Liver (tissue), 9 donors: ENCODE data around the gene CCN2. TPM values are rescaled to one million over a fixed set of nuclear protein-coding genes. Genes with fewer than 3 reads are reported as not detected.

Experiments
- DNase-seq: peaks from one replicate; pipeline ENCODE4 v3.0.0-alpha.2; 2017; ENCODE audit warnings: low spot score
- H3K27ac ChIP-seq, 2 donors: one replicate each; pipeline ENCODE4 v1.7.0; 2013; ENCODE audit warnings: inconsistent platforms in 2 of 2, low read length in 2 of 2, control low read depth in 1 of 2, low read depth in 1 of 2, mild to moderate bottlenecking in 1 of 2
- H3K27me3 ChIP-seq, 4 donors: one replicate each; pipeline versions ENCODE4 v1.6.1 to v1.7.0; 2013; ENCODE audit warnings: low read length in 3 of 4, inconsistent platforms in 1 of 4, mild to moderate bottlenecking in 1 of 4, moderate library complexity in 1 of 4; ENCODE audit not compliant: control insufficient read depth in 4 of 4, insufficient read depth in 4 of 4
- H3K36me3 ChIP-seq, 4 donors: one replicate each; pipeline versions ENCODE4 v1.6.1 to v1.7.0; 2013; ENCODE audit warnings: low read length in 3 of 4, mild to moderate bottlenecking in 3 of 4, low read depth in 1 of 4, moderate library complexity in 1 of 4; ENCODE audit not compliant: control insufficient read depth in 4 of 4, insufficient read depth in 3 of 4
- H3K4me1 ChIP-seq, 4 donors: one replicate each; pipeline versions ENCODE4 v1.6.1 to v1.7.0; 2013; ENCODE audit warnings: low read length in 3 of 4, mild to moderate bottlenecking in 3 of 4, moderate library complexity in 1 of 4; ENCODE audit not compliant: control insufficient read depth in 4 of 4, insufficient read depth in 4 of 4
- H3K4me3 ChIP-seq, 3 donors: one replicate each; pipeline versions ENCODE4 v1.6.1 to v1.7.0; 2013; ENCODE audit warnings: low read length in 3 of 3, control low read depth in 1 of 3, low read depth in 1 of 3, mild to moderate bottlenecking in 1 of 3
- H3K9ac ChIP-seq, 2 donors: one replicate each; pipeline ENCODE4 v1.7.0; 2013; ENCODE audit warnings: low read length in 2 of 2, mild to moderate bottlenecking in 2 of 2, moderate library complexity in 2 of 2, control low read depth in 1 of 2, low read depth in 1 of 2
- H3K9me3 ChIP-seq, 4 donors: one replicate each; pipeline versions ENCODE4 v1.6.1 to v1.7.0; 2013; ENCODE audit warnings: low read length in 3 of 4; ENCODE audit not compliant: control insufficient read depth in 4 of 4
- CTCF ChIP-seq: fragments of 150-350 bp; IDR thresholded peaks from 2 replicates; pipeline ENCODE4 v1.5.1; 2017; ENCODE audit warnings: improper control_type of control experiment, low read depth, low read length; ENCODE audit not compliant: missing input control
- EGR1 ChIP-seq, 2 donors: IDR thresholded peaks; 2 replicates each; pipeline ENCODE4 v1.6.1; 2016 to 2018; ENCODE audit warnings: antibody characterized with exemption in 2 of 2, low read depth in 2 of 2
- FOXA1 ChIP-seq: IDR thresholded peaks from 2 replicates; pipeline ENCODE4 v1.6.1; 2016; ENCODE audit warnings: antibody characterized with exemption
- FOXA2 ChIP-seq: IDR thresholded peaks from 2 replicates; pipeline ENCODE4 v1.6.1; 2016; ENCODE audit warnings: antibody characterized with exemption
- GABPA ChIP-seq, 2 donors: IDR thresholded peaks in 1 of 2; conservative IDR thresholded peaks in 1 of 2; 2 replicates each; pipeline ENCODE4 v1.6.1; 2016; ENCODE audit warnings: antibody characterized with exemption in 2 of 2, mild to moderate bottlenecking in 1 of 2, moderate library complexity in 1 of 2
- HNF4A ChIP-seq, 2 donors: conservative IDR thresholded peaks; 2 replicates each; pipeline ENCODE4 v1.6.1; 2016; ENCODE audit warnings: antibody characterized with exemption in 2 of 2, mild to moderate bottlenecking in 2 of 2
- HNF4G ChIP-seq: IDR thresholded peaks from 2 replicates; pipeline ENCODE4 v1.6.1; 2016; ENCODE audit warnings: antibody characterized with exemption
- JUND ChIP-seq, 2 donors: IDR thresholded peaks; 2 replicates each; pipeline ENCODE4 v1.6.1; 2016; ENCODE audit warnings: antibody characterized with exemption in 2 of 2
- NR2F2 ChIP-seq: IDR thresholded peaks from 2 replicates; pipeline ENCODE4 v1.6.1; 2016; ENCODE audit warnings: antibody characterized with exemption
- RAD21 ChIP-seq, 2 donors: IDR thresholded peaks; 2 replicates each; pipeline ENCODE4 v1.6.1; 2016; ENCODE audit warnings: antibody characterized with exemption in 2 of 2, mild to moderate bottlenecking in 2 of 2
- RXRA ChIP-seq, 2 donors: IDR thresholded peaks; 2 replicates each; pipeline ENCODE4 v1.6.1; 2017 to 2018; ENCODE audit warnings: antibody characterized with exemption in 2 of 2, mild to moderate bottlenecking in 1 of 2
- SP1 ChIP-seq: IDR thresholded peaks from 2 replicates; pipeline ENCODE4 v1.6.1; 2018; ENCODE audit warnings: antibody characterized with exemption, mild to moderate bottlenecking
- TAF1 ChIP-seq: conservative IDR thresholded peaks from 2 replicates; pipeline ENCODE4 v1.6.1; 2016; ENCODE audit warnings: antibody characterized with exemption, mild to moderate bottlenecking
- YY1 ChIP-seq: IDR thresholded peaks from 2 replicates; pipeline ENCODE4 v1.6.1; 2016; ENCODE audit warnings: antibody characterized with exemption, mild to moderate bottlenecking
- ZBTB33 ChIP-seq: IDR thresholded peaks from 2 replicates; pipeline ENCODE4 v1.6.1; 2016; ENCODE audit warnings: antibody characterized with exemption
- WGBS: extraction: QIAGEN DNeasy Blood & Tissue Kit; methylation state at CpG from one replicate; pipeline ENCODE4 v1.1.7; 2013; 5-methylcytosine and 5-hydroxymethylcytosine counted together
- polyA plus RNA-seq, 2 donors: library from polyadenylated mRNA; stranded (reverse) in 1 of 2; unstranded in 1 of 2; fragments of 200-250 nt in 1 of 2; fragments of >200 nt in 1 of 2; fragmentation: Nextera tagmentation in 1 of 2; extraction: Ambion mirVana in 1 of 2; gene quantifications; one replicate each; pipeline versions ENCODE4 v1.2.1 to v1.2.3, GENCODE V29; 2013 to 2015
- total RNA-seq, 2 donors: library from RNA; depleted of rRNA; stranded (reverse); fragments of >200 nt; gene quantifications; one replicate each; pipeline ENCODE4 v1.2.3, GENCODE V29; 2014
- TF ChIP-seq, protein P1 (sequence below): IDR thresholded peaks from 2 replicates; pipeline ENCODE4 v1.6.1; 2016; ENCODE audit warnings: antibody characterized with exemption
- TF ChIP-seq, protein P2 (sequence below): IDR thresholded peaks from 2 replicates; pipeline ENCODE4 v1.6.1; 2016; ENCODE audit warnings: antibody characterized with exemption, mild to moderate bottlenecking
- donor health status: healthy.
- donor health status: healthy.
- donor health status: healthy.
- donor health status: healthy.
- donor health status: healthy.

Gene CCN2
- total and polyA plus RNA-seq, 4 donors = 7.3 to 26.9 (median 19.5) TPM

DNA sequence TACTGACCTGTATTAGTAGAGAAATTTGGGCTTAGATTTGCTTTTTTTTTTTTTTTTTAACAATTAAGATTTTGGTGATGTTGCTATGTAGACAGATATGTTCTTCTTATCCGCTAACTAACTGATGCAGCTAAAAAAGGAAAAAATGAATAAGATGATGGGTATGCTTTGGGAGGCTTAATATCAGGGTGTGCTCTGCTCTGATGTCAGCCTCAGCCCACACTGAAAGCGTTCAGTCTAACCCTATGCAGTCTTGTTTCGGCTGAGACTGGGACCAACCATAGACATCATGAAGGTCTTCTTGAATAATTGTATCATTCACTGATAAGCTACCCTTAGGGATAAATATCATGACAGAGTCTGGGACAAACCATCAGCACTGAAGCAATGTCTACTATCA, 6.9 kb upstream of the CCN2 start:
- TF ChIP-seq GABPA (IDR thresholded peaks at IDR 0.05 in 1 of 2, conservative IDR thresholded peaks at IDR 0.05 in 1 of 2) (no peak), ZBTB33 (no peak), SP1 (no peak), CTCF (no peak), JUND (IDR thresholded peaks at IDR 0.05) (no peak), EGR1 (IDR thresholded peaks at IDR 0.05; ENCODE audit: low read depth in 2 of 2) (no peak), HNF4G (no peak), RXRA (IDR thresholded peaks at IDR 0.05) (no peak), YY1 (no peak), FOXA1 (no peak), NR2F2 (no peak), FOXA2 (no peak), HNF4A (conservative IDR thresholded peaks at IDR 0.05) (no peak), TAF1 (no peak), RAD21 (IDR thresholded peaks at IDR 0.05) (no peak)
- TF ChIP-seq, protein P1, sequence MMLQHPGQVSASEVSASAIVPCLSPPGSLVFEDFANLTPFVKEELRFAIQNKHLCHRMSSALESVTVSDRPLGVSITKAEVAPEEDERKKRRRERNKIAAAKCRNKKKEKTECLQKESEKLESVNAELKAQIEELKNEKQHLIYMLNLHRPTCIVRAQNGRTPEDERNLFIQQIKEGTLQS = no peak
- TF ChIP-seq, protein P2, sequence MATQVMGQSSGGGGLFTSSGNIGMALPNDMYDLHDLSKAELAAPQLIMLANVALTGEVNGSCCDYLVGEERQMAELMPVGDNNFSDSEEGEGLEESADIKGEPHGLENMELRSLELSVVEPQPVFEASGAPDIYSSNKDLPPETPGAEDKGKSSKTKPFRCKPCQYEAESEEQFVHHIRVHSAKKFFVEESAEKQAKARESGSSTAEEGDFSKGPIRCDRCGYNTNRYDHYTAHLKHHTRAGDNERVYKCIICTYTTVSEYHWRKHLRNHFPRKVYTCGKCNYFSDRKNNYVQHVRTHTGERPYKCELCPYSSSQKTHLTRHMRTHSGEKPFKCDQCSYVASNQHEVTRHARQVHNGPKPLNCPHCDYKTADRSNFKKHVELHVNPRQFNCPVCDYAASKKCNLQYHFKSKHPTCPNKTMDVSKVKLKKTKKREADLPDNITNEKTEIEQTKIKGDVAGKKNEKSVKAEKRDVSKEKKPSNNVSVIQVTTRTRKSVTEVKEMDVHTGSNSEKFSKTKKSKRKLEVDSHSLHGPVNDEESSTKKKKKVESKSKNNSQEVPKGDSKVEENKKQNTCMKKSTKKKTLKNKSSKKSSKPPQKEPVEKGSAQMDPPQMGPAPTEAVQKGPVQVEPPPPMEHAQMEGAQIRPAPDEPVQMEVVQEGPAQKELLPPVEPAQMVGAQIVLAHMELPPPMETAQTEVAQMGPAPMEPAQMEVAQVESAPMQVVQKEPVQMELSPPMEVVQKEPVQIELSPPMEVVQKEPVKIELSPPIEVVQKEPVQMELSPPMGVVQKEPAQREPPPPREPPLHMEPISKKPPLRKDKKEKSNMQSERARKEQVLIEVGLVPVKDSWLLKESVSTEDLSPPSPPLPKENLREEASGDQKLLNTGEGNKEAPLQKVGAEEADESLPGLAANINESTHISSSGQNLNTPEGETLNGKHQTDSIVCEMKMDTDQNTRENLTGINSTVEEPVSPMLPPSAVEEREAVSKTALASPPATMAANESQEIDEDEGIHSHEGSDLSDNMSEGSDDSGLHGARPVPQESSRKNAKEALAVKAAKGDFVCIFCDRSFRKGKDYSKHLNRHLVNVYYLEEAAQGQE = no peak
- Histone ChIP-seq H3K9me3 (no peaks in the 10 kb centered on the region), H3K9ac (no peak overlapping the region), H3K27ac (peak overlapping the region in 1 of 2 donors; percentile 41), H3K27me3 (no peaks in the 10 kb centered on the region), H3K36me3 (no peaks in the 10 kb centered on the region), H3K4me1 (peaks cover 2 to 28% (median 13%) of the 10 kb centered on the region in 4 donors), H3K4me3 (no peak overlapping the region)
- no peak for DNase-seq
- WGBS = 94% methylated on average over 3 of the region's 3 CpGs

DNA sequence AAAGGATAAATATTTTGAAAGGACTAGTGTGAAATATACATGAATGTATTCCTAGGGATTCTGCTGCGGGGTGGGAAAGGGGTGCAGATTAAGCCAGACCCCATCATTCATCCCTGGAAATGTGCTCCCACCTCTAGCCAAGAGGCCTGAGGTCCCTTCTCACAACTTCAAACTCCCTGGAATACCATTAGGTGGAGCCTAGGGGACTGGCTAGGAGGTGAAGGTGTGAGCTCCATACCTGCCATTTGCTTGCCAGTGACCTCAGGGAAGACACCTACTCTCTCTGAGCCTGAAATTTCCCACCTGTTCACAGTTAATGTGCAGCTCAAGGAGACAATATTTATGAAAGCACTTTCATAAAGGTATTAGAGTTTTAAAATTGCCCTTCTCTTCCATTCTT, 4.7 kb upstream of the CCN2 start:
- DNase-seq = no peak
- TF ChIP-seq CTCF (no peak), NR2F2 (no peak), FOXA1 (no peak), RAD21 (IDR thresholded peaks at IDR 0.05) (no peak), ZBTB33 (no peak)
- TF ChIP-seq, protein P1 = no peak
- no peaks in the 10 kb centered on the region for H3K9me3 ChIP-seq
- no peak overlapping the region for H3K9ac ChIP-seq
- H3K4me3 ChIP-seq = no peak overlapping the region
- H3K4me1 ChIP-seq = peaks cover 2 to 35% (median 14%) of the 10 kb centered on the region in 4 donors
- 95% methylated on average over 1 of the region's 1 CpG for WGBS
- H3K27ac ChIP-seq = no peak overlapping the region
- no peaks in the 10 kb centered on the region for H3K27me3 ChIP-seq
- H3K36me3 ChIP-seq = no peaks in the 10 kb centered on the region
